ENCODE data around the gene OR2Y1. TPM values are rescaled to one million over a fixed set of nuclear protein-coding genes. Genes with fewer than 3 reads are reported as not detected.
"Not testable (repeated sequence)": the region's sequence is repeated elsewhere in the genome, so short reads cannot be mapped to it uniquely, and the experiment has no call there.

The OR2Y1 gene
- total and polyA plus RNA-seq, 2 experiments from 2014 or later, result not detected

- no peak for TF ChIP-seq JUNB (IDR thresholded peaks at IDR 0.05; ENCODE audit: unreplicated experiment)
- no peak for TF ChIP-seq EZH2 (IDR thresholded peaks at IDR 0.05; ENCODE audit: low read depth, unreplicated experiment)
- no peak for TF ChIP-seq ETS1 (IDR thresholded peaks at IDR 0.05)
- no peak for TF ChIP-seq EZH2phosphoT487 (IDR thresholded peaks at IDR 0.05; ENCODE audit: unreplicated experiment)
- TF ChIP-seq POLR2AphosphoS5 (IDR thresholded peaks at IDR 0.05; ENCODE audit: low read depth), result no peak
- no peak for TF ChIP-seq STAT1 (IDR thresholded peaks at IDR 0.05; ENCODE audit: unreplicated experiment)
- no peak for TF ChIP-seq CTCF (conservative IDR thresholded peaks at IDR 0.05; ENCODE audit: low read depth in 2 of 2)
Measured at GRCh38 chr5:180782748-180783147, 42.9 kb upstream of the OR2Y1 start (continued).

- H3K27me3 Mint-ChIP-seq (ENCODE audit: insufficient read depth, low read depth, poor library complexity); H3K27me3 ChIP-seq (ENCODE audit: insufficient read depth); H3K4me3 Mint-ChIP-seq; H3F3A ChIP-seq (replicated peaks; ENCODE audit: low read depth); H3K27ac ChIP-seq (ENCODE audit: low read depth); ATAC-seq; H3K4me3 ChIP-seq; DNase-seq (ENCODE audit: low spot score); H3K9me2 ChIP-seq (ENCODE audit: insufficient read depth); H4K20me1 ChIP-seq (replicated peaks; ENCODE audit: insufficient read depth); H3K36me3 Mint-ChIP-seq (ENCODE audit: low read depth); H3K4me2 ChIP-seq; H3K36me3 ChIP-seq (ENCODE audit: insufficient read depth); H3K27ac Mint-ChIP-seq; H3K79me2 ChIP-seq (replicated peaks; ENCODE audit: insufficient read depth); H2AFZ ChIP-seq: not testable (repeated sequence)
- H3K4me1 Mint-ChIP-seq, result peaks cover 30% of the 10 kb centered on the region
- peaks cover 17% of the 10 kb centered on the region for H3K9me3 Mint-ChIP-seq
- peaks cover 16% of the 10 kb centered on the region for H3K4me1 ChIP-seq (ENCODE audit: insufficient read depth)
Measured at GRCh38 chr5:180781900-180782326, 42.1 kb upstream of the OR2Y1 start.

- Histone ChIP-seq H3K4me3 (no peak overlapping the region), H3K4me1 (ENCODE audit: insufficient read depth) (peaks cover 1% of the 10 kb centered on the region), H2AFZ (no peak overlapping the region), H3K27ac (ENCODE audit: low read depth) (no peak overlapping the region), H3K36me3 (ENCODE audit: insufficient read depth) (no peaks in the 10 kb centered on the region), H4K20me1 (replicated peaks; ENCODE audit: insufficient read depth) (no peaks in the 10 kb centered on the region), H3K27me3 (ENCODE audit: insufficient read depth) (no peaks in the 10 kb centered on the region), H3F3A (replicated peaks; ENCODE audit: low read depth) (no peaks in the 10 kb centered on the region), H3K4me2 (no peak overlapping the region), H3K79me2 (replicated peaks; ENCODE audit: insufficient read depth) (no peaks in the 10 kb centered on the region), H3K9me2 (ENCODE audit: insufficient read depth) (no peaks in the 10 kb centered on the region; the same call in 1 of the 2 replicates)
- no peak overlapping the region for H3K27ac Mint-ChIP-seq
- DNase-seq (ENCODE audit: low spot score), result no peak
- H3K4me3 Mint-ChIP-seq, result no peak overlapping the region
- peaks cover 17% of the 10 kb centered on the region for H3K9me3 Mint-ChIP-seq
- no peaks in the 10 kb centered on the region for H3K27me3 Mint-ChIP-seq (ENCODE audit: insufficient read depth, low read depth, poor library complexity)
- no peak for ATAC-seq
- TF ChIP-seq ETS1 (IDR thresholded peaks at IDR 0.05), result no peak
- TF ChIP-seq, protein P1, sequence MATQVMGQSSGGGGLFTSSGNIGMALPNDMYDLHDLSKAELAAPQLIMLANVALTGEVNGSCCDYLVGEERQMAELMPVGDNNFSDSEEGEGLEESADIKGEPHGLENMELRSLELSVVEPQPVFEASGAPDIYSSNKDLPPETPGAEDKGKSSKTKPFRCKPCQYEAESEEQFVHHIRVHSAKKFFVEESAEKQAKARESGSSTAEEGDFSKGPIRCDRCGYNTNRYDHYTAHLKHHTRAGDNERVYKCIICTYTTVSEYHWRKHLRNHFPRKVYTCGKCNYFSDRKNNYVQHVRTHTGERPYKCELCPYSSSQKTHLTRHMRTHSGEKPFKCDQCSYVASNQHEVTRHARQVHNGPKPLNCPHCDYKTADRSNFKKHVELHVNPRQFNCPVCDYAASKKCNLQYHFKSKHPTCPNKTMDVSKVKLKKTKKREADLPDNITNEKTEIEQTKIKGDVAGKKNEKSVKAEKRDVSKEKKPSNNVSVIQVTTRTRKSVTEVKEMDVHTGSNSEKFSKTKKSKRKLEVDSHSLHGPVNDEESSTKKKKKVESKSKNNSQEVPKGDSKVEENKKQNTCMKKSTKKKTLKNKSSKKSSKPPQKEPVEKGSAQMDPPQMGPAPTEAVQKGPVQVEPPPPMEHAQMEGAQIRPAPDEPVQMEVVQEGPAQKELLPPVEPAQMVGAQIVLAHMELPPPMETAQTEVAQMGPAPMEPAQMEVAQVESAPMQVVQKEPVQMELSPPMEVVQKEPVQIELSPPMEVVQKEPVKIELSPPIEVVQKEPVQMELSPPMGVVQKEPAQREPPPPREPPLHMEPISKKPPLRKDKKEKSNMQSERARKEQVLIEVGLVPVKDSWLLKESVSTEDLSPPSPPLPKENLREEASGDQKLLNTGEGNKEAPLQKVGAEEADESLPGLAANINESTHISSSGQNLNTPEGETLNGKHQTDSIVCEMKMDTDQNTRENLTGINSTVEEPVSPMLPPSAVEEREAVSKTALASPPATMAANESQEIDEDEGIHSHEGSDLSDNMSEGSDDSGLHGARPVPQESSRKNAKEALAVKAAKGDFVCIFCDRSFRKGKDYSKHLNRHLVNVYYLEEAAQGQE (IDR thresholded peaks at IDR 0.05; ENCODE audit: unreplicated experiment), result no peak
- TF ChIP-seq CREB1 (CRISPR knock-in tag; IDR thresholded peaks at IDR 0.05; ENCODE audit: low read depth), result no peak
- H3K4me1 Mint-ChIP-seq, result peaks cover 12% of the 10 kb centered on the region; the same call in 2 of the 3 replicates
- H3K36me3 Mint-ChIP-seq (ENCODE audit: low read depth), result peaks cover 3% of the 10 kb centered on the region; the same call in 2 of the 3 replicates
Measured at GRCh38 chr5:180779985-180780610, 40.2 kb upstream of the OR2Y1 start.
